ENCODE results near the gene ADAMTS6. TPM values are rescaled to one million over a fixed set of nuclear protein-coding genes. Genes with fewer than 3 reads are reported as not detected.

The ADAMTS6 gene
- total RNA-seq, 4 donors from 2014 or later: 0.80 to 13.2 (median 2.2) TPM

DNA sequence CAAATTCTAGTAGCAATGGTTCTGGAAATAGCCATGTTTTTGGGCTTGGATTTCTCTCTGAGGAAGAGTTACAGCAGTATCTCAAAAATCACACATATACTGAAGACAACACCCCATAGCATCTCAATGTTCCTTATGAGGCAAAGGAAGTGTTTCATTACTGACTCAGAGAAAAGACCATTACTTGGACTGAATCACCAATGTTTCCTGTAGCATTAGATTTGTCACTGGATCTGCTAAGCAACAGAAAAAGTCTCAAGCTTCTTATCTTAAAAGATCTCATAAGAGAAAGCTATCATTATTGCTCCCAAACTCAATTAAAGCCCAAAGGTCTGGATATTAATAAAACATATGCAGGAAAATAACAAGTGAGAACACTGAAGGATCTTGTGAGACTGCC, 272.4 kb downstream of the ADAMTS6 start:
- no peak for TF ChIP-seq POLR2A (IDR thresholded peaks at IDR 0.05)
- no peak for TF ChIP-seq CTCF (IDR thresholded peaks at IDR 0.05)
- no peaks in the 10 kb centered on the region for H3K4me1 ChIP-seq
- no peak overlapping the region for H3K4me3 ChIP-seq
- H3K9me3 ChIP-seq: no peaks in the 10 kb centered on the region
- no peak for DNase-seq
- no peaks in the 10 kb centered on the region for H3K36me3 ChIP-seq
- no peak overlapping the region for H3K27ac ChIP-seq
- H3K27me3 ChIP-seq: no peaks in the 10 kb centered on the region

- DNase-seq: no peak
- H3K36me3 ChIP-seq: no peaks in the 10 kb centered on the region
- no peaks in the 10 kb centered on the region for H3K9me3 ChIP-seq
- H3K4me3 ChIP-seq: no peak overlapping the region
- TF ChIP-seq POLR2A (IDR thresholded peaks at IDR 0.05) (no peak), CTCF (IDR thresholded peaks at IDR 0.05) (no peak)
- H3K4me1 ChIP-seq: no peaks in the 10 kb centered on the region
- H3K27me3 ChIP-seq: no peaks in the 10 kb centered on the region
- H3K27ac ChIP-seq: no peak overlapping the region
Measured at GRCh38 chr5:65204966-65205365, 276.8 kb downstream of the ADAMTS6 start.

DNA sequence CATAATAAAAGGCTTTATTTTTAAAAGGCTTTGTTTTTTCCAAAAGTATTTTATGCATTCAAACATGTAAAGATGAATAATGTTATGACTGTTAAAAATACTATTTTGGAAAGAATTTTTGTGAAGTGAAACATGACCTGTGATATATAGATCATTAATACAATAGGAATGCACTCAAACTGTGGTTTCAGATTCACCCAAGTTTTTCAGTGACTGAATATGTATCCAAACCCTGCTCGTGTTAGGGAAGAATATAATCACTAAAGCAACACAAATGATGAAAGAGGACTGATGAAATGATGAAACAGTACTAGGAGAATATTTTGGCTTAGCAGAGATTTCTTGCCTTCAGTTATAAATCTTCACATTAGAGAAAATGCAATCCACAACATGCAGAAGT, 278.0 kb downstream of the ADAMTS6 start:
- no peaks in the 10 kb centered on the region for H3K36me3 ChIP-seq
- no peaks in the 10 kb centered on the region for H3K9me3 ChIP-seq
- H3K27me3 ChIP-seq: no peaks in the 10 kb centered on the region
- H3K27ac ChIP-seq: no peak overlapping the region
- TF ChIP-seq POLR2A (IDR thresholded peaks at IDR 0.05): no peak
- no peak for TF ChIP-seq CTCF (IDR thresholded peaks at IDR 0.05)
- H3K4me1 ChIP-seq: no peaks in the 10 kb centered on the region
- DNase-seq: no peak
- H3K4me3 ChIP-seq: no peak overlapping the region

DNA sequence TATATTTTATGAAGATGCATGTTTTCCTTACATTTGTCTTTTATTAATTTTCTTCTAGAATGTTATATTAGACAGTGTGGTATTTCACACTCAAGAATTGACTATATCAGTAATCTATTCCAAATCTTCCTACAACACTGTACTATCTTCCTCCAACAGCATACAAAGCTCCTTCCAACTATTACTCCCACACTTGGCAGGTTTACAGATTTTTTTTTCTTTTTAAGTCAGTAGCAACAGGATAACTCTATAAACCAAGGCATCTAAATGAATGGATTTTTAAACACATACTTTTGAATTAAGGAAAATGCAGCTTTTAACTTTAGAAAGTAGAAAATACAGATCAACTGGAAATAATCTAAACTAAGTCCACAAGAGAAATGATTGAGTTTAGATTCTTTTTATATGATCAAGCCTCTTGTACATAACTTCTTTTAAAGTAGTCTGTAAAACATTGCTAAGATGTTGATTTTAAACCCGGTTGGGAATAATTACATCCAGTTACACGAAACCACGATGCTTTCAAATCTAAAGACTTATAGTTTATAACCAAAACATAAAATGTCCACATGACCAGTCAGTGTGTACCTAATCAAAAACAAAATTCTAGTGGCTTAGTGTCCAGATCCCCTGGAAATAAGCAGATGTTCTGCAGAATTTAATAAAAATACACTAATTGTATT, 281.6 kb downstream of the ADAMTS6 start:
- DNase-seq: no peak
- H3K36me3 ChIP-seq: no peaks in the 10 kb centered on the region
- H3K9me3 ChIP-seq: no peaks in the 10 kb centered on the region
- no peak overlapping the region for H3K27ac ChIP-seq
- no peaks in the 10 kb centered on the region for H3K4me1 ChIP-seq
- no peaks in the 10 kb centered on the region for H3K27me3 ChIP-seq
- H3K4me3 ChIP-seq: no peak overlapping the region
- TF ChIP-seq POLR2A (IDR thresholded peaks at IDR 0.05): no peak
- no peak for TF ChIP-seq CTCF (IDR thresholded peaks at IDR 0.05)

DNA sequence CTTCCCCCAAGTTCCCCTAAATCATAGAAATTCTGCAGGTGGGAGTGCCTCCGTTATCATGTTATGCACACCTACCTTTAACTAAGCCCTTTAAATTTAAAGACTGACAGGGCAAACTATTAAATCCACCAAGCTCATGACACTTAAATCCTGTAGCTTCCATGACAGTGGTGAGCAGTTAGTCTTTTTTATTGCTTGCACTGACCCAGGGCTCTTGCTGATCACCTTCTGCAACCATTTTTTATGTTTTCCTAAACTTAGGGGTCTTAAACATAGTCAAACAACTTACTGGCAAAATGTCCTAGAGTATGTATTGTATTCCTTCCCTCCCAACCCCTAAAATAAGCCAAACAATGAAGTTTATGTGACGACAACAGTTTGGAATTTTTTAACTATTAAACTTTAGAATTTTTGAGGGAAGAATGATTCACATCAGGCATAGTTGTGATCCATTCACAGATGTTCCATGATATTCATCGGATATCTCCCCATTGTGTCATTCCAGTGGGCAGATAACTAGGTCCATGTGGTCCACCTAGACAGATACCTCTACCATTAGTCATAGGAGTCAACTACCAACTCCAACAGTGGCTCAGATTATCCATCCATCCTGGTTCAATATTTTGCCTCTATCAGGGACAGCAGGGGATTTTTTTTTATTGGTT, 283.1 kb downstream of the ADAMTS6 start:
- TF ChIP-seq POLR2A (IDR thresholded peaks at IDR 0.05): no peak
- TF ChIP-seq CTCF (IDR thresholded peaks at IDR 0.05): no peak
- Histone ChIP-seq H3K27me3 (no peaks in the 10 kb centered on the region), H3K27ac (no peak overlapping the region), H3K9me3 (no peaks in the 10 kb centered on the region), H3K4me1 (no peaks in the 10 kb centered on the region), H3K4me3 (no peak overlapping the region), H3K36me3 (no peaks in the 10 kb centered on the region)
- no peak for DNase-seq

All from Peyer's patch (tissue), 4 donors.